ENCODE measurements around the gene RC3H2.
"Not testable (repeated sequence)": the region's sequence is repeated elsewhere in the genome, so short reads cannot be mapped to it uniquely, and the experiment has no call there.

The RC3H2 gene

GRCh38 chr9:122837266-122837850, 67.8 kb downstream of the RC3H2 start:
- no peak for DNase-seq

- DNase-seq, result no peak
Measured at GRCh38 chr9:122835313-122835731, 69.8 kb downstream of the RC3H2 start.

GRCh38 chr9:122832194-122832593, 73.0 kb downstream of the RC3H2 start:
- no peak for DNase-seq

GRCh38 chr9:122828965-122829284, 76.2 kb downstream of the RC3H2 start:
- not testable (repeated sequence) for DNase-seq

GRCh38 chr9:122827761-122828093, 77.4 kb downstream of the RC3H2 start:
- no peak for DNase-seq

- DNase-seq, result no peak
Measured at GRCh38 chr9:122822938-122823337, 82.2 kb downstream of the RC3H2 start.

GRCh38 chr9:122822056-122822455, 83.1 kb downstream of the RC3H2 start:
- no peak for DNase-seq

- no peak for DNase-seq
Measured at GRCh38 chr9:122821278-122821943, 83.7 kb downstream of the RC3H2 start.

GRCh38 chr9:122820490-122820845, 84.7 kb downstream of the RC3H2 start:
- DNase-seq, result no peak

GRCh38 chr9:122819791-122820489, 85.2 kb downstream of the RC3H2 start:
- peak; percentile 79 for DNase-seq

GRCh38 chr9:122819326-122819725, 85.8 kb downstream of the RC3H2 start:
- peak; percentile 58 for DNase-seq

- DNase-seq, result no peak
Measured at GRCh38 chr9:122816163-122816867, 88.8 kb downstream of the RC3H2 start.

- no peak for DNase-seq
Measured at GRCh38 chr9:122815544-122815943, 89.6 kb downstream of the RC3H2 start.

- DNase-seq, result no peak
Measured at GRCh38 chr9:122814545-122814944, 90.6 kb downstream of the RC3H2 start.

GRCh38 chr9:122812736-122813135, 92.4 kb downstream of the RC3H2 start:
- DNase-seq, result no peak

GRCh38 chr9:122810306-122810946, 94.7 kb downstream of the RC3H2 start:
- peak; percentile 90 for DNase-seq

- peak; percentile 75 for DNase-seq
Measured at GRCh38 chr9:122809261-122809660, 95.9 kb downstream of the RC3H2 start.

- no peak for DNase-seq
Measured at GRCh38 chr9:122808141-122808540, 97.0 kb downstream of the RC3H2 start.

GRCh38 chr9:122807271-122807900, 97.8 kb downstream of the RC3H2 start:
- DNase-seq, result no peak

- DNase-seq, result no peak
Measured at GRCh38 chr9:122806661-122807060, 98.5 kb downstream of the RC3H2 start.

- DNase-seq, result no peak
Measured at GRCh38 chr9:122800066-122801060, 104.8 kb downstream of the RC3H2 start, which contains the start of gene OR1K1. TSS of gene OR1K1 (plus strand) at chr9:122800123. CDS start at chr9:122800123, 0 bp downstream.

Data from DMS53 (cell line).